G401 (cell line): Measurements from ENCODE around the gene KIF19. TPM values are rescaled to one million over a fixed set of nuclear protein-coding genes. Genes with fewer than 3 reads are reported as not detected.

Source experiments
- DNase-seq: peaks from one replicate; pipeline ENCODE4 v3.0.0-alpha.2; 2015; ENCODE audit warnings: low spot score
- in situ Hi-C: cut with HindIII; loops from 2 replicates; pipeline ENCODE4 v1.10.0; 2016; ENCODE audit warnings: low sequenced_read_pairs, mixed read lengths
- total RNA-seq: library from RNA; depleted of rRNA; stranded (reverse); fragments of >200 nt; shearing (Covaris generic); gene quantifications from 2 replicates; pipeline ENCODE4 v1.2.3, GENCODE V29; 2014

The KIF19 gene
- total RNA-seq, 1 experiment from 2014 or later: not detected

DNA sequence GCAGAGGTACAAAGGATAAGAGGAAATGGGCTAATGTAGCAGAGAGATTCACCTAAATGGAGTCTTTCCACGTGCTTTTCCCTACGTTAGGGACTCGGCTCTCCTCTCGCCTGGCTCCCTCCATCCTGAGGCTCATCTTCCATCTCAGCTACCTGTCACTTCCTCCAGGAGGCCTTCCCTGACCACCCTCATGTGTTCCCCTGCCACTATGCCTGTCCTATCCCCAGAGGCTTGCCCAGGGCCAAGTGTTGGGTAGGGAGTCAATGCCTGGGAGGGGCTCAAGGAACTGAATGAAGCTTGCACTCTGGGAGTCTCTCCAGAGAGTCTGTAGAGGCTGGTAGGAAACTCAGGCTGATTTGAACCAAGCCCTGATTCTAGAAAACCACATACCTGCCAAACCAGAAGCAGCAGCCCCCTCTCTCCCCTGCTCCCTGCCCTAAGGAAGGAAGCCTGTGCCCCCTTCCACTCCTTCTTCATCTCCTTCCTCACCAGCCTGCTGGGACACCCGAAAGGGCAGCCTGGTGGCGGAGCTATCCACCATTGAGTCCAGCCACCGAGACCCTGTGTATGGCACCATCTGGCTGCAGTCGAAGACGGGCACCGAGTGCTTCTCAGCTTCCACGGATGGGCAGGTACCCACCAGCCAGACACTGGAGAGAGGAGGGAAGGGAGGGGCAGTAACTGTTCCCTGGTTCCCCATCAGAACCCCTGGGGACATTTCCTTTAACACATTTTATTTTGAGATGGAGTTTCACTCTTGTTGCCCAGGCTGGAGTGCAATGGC lies 26.6 kb upstream of the KIF19 start:
- DNase-seq: no peak
- in situ Hi-C loops: loop anchor here (10.0 kb wide), 1 partner anchor 45 kb away; no protein-coding TSS in a partner anchor

DNA sequence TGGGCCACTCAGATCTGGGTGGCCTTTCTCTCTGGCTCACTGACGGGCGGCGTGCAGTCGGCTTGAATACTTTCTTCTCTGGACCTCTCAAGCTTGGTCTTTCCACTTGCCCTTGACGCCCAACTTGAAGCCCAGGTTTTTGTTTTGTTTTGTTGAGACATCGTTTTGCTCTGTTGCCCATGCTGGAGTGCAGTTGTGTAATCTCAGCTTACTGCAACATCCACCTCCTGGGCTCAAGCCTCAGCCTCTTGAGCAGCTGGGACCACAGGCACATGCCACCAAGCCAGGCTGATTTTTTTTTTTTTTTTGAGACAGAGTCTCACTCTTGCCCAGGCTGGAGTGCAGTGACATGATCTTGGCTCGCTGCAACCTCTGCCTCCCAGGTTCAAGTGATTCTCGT lies 22.7 kb upstream of the KIF19 start:
- in situ Hi-C loops: no loop called here
- no peak for DNase-seq

DNA sequence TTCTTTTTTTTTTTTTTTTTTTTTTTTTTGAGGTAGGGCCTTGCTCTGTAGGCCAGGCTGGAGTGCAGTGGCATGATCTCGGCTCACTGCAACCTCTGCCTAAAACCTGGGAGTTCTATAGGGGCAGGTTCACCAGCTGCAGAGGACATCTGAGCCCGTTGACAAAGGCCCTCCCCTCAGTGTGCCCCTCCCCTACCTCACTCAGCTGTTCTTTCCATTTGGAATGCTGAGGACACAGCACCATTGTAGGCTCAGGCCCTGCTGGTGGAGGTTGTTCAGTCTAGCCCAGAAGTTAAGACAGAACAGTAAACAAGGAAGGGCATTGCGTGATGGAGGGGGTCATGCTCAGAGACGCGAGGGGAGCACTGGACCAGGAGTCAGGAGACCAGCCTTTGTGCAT lies 21.8 kb upstream of the KIF19 start:
- in situ Hi-C loops: no loop called here
- no peak for DNase-seq

DNA sequence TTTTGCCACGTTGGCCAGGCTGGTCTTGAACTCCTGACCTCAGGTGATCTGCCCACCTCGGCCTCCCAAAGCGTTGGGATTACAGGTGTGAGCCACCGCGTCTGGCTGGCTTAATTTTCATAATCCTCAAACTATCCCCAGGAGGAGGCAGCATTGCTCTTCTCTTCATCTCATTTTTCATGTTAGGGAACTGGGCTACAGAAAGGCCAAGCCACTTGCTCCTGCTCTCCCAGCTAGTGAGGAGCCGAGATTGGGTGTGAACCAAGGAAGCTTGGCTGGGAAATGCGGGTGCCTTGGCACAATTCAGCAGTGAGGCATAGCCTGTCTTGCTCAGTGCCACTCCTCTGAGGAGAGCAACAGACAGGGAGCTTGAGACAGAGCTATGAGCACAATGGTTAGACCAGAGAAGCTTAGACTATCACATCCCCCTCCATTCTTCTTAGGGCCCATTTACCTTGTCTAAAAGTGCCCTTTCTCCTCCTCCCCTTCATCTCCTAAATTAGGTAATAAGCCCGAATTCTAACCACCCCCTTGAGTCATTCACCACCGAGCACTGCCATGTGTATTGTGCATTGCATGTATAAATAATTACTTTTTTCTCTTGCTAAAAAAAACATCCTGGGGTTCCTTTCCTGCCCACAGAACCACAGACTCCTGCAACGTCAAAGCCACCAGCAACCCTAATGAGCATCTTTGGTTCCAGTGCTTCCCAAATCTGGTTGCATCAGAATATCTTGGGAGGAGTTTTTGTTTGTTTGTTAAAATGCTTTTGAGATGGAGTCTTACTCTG lies 20.0 kb upstream of the KIF19 start:
- no peak for DNase-seq
- in situ Hi-C loops: no loop called here

DNA sequence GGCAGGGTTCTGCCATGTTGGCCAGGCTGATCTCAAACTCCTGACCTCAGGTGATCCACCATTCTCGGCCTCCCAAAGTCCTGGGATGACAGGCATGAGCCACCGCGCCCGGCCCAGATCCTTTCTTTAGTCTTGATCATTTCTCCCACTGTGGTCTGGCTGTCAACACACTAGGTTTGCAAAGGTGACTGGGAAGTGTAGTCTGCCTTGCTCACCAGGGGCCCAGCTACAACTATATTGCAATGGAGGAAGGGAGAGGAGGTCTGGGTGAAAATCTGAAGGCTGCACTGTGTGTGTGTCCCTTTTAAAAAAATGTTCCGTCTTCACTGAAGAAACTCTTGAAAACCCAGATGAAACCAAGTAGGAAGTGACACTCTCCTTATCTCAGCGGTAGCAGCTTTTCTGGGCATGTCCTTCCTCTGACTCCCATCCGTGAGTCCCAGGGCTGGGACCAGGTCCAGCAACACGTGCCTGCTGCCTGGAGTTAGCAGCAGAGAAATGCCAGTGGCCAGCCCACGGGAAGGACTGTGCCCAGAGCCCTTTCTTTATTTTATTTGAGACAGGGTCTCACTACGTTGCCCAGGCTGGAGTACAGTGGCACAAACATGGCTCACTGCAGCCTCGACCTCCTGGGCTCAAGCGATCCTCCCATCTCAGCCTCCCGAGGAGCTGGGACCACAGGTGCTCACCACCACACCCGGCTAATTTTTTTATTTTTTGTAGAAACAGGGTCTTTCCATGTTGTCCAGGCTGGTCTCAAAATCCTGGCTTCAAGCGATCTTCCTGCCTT lies 17.8 kb upstream of the KIF19 start:
- in situ Hi-C loops: no loop called here
- DNase-seq: no peak

DNA sequence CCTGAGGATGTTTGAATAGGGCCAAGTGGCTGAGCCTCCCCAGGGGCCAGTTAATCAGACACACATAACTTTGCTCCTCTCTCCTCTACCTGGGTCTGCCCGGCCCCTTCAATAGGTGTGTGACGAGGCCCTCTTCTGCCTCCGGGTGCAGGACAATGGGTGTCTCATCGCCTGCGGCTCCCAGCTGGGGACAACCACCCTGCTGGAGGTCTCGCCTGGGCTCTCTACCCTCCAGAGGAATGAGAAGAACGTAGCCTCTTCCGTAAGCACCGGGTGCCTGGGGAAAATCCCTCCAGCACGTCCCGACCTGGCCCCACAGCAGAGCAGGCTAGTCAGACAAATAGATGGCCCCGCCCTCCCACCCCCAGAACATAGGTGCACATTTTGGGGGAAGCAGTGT lies 16.1 kb upstream of the KIF19 start:
- in situ Hi-C loops: no loop called here
- DNase-seq: no peak

DNA sequence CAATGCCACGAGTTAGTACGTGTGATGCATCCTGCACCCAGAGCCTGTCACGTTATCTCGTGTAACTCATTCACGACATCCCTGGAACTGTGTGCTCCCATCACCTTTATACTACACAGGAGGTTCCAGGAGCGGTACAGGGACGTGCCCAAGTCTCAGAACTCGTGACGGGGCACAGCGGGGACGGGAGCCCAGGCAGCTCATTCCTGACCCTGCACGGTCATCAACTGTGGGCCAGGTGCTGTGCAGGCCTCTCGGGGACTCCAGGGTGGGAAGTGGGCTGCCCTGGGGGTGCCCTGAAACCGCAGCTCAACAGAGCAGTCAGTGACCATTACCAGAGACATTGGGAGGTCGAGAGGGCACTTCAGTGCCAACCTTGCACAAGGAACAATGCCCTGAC lies 11.1 kb upstream of the KIF19 start:
- in situ Hi-C loops: no loop called here
- no peak for DNase-seq

DNA sequence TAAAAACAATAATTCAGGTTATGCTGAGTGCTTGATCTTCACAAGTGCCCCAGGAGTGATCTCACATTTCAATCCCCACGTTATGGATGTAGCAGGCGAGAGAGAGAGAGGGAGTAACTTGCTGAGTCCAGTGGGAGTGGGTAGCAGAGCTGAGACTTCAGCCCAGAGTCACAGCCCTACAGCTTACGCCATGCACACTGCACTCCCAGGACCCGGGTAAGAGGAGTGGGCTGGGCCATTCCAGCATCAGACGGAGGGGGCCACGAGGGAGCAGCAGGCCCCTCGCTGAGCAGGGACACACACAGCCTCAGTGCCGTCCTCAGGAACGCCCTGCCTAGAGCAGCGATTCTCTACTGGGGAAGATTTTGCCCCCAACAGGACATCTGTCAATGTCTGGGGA lies 9.8 kb upstream of the KIF19 start:
- in situ Hi-C loops: no loop called here
- no peak for DNase-seq

DNA sequence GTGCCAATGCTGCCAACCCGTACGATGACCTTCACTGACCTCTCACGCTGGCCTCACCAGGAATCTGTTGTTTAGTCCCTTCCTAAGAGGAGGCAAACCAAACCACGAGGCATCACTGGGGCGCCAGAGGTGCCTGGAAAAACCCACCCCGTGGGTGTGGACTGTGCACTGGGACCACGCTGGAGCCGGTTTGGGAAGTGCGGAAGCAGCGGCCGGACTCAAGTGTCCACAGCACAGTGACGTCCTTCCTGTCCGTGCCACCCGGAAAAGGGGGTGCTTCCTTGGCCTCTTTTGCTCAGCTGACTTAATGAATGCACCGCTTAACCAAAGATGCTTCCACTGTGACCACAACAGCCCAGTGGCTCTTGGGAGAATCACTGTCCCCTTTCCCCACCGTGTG lies 9.0 kb upstream of the KIF19 start:
- in situ Hi-C loops: no loop called here

DNA sequence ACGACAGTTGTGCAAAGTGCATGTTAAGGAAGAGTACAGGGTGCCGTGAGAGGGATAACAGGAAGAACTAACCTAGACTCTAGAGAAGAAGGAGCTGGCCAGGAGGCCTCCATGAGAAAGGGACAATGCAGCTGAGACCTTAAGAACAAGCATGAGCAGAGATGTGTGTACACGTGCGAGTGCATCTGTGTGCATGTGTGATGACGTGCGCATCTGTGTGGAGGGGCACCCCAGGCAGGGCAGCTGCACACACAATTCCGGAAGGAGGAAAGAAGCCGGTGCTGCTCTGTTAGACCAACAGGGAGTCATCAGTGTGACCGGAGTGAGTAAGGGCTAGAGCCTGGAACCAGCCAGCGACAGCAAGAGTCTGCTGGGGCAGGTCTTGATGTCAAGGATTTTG lies 7.6 kb upstream of the KIF19 start:
- DNase-seq: no peak
- in situ Hi-C loops: no loop called here

More for the DNA sequence above, 9.0 kb upstream of the KIF19 start:
- DNase-seq: no peak

DNA sequence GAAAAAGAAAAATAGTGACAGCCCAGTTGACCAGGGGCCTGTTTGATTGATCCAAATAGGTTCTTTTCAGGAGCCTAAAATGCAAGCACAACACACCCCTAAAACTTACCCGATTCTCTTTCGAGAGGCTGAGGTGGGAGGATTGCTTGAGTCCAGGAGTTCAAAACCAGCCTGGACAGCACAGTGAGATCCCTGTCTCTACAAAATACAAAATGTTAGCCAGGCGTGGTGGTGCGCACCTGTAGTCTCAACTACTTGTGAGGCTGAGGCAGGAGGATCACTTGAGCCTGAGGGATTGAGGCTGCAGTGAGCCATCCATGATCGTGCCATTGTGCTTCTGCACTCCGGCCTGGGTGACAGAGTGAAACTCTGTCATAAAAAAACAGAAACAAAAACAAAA lies 1.5 kb upstream of the KIF19 start:
- DNase-seq: no peak
- in situ Hi-C loops: no loop called here

DNA sequence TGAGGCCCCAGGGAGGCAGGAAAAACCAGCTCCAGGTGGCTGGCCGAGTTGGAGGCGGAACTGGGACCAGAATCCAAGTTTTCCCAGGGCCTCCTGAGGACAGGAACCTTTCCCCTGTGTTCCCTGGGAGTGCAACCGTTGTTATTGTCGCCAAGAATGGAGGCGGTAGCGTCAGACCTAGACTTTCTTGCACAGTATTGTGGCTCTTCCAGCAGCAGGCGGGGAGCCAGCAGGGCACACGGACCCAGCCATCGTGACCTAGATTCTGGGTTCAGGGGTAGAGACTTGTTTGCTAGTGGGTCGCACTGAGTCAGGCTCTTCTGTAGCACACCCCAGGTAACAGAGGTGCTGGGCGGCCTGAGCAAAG lies 667 bp upstream of the KIF19 start:
- in situ Hi-C loops: no loop called here

DNA sequence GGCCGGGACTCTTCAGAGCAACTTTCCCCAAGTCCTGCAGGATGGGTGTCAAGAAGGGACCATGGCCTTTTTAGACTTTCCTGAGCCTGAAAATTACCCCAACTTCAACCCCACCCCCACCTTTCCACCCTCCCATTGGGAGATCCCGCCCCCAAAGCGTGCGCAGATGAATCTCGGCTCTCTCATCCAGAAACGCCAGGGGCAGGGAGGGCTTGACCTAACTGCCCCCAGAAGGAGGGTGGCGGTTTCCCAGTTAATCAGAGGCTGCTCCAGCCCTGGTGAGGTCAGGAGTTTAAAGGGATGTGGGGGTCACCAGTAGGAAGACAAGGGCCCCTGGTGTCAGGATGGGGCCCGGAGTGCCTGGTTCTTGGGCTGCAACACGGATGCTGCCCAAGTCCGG lies 480 bp downstream of the KIF19 start:
- in situ Hi-C loops: no loop called here
- no peak for DNase-seq

More for the DNA sequence above, 667 bp upstream of the KIF19 start:
- peak; percentile 36 for DNase-seq

DNA sequence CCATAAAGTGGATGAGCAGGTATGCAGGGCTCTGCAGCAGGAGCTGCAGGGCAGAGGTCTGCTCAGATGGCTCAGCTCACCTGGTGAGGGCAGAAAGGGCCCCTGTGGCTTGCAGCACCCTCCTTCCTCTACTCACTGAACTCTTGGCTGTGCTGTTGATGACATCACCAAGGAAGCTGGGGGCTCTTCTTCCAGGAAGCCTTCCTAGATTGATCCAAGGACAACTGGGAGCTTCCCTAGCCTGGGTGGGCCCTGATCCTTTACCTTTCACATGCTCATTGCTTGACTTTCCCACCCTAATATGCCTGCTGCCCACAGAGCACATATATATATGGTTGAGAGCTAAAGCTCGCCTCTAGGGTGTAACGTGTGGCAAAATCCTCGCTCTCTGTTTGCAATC lies 2.5 kb downstream of the KIF19 start:
- in situ Hi-C loops: no loop called here
- DNase-seq: no peak

DNA sequence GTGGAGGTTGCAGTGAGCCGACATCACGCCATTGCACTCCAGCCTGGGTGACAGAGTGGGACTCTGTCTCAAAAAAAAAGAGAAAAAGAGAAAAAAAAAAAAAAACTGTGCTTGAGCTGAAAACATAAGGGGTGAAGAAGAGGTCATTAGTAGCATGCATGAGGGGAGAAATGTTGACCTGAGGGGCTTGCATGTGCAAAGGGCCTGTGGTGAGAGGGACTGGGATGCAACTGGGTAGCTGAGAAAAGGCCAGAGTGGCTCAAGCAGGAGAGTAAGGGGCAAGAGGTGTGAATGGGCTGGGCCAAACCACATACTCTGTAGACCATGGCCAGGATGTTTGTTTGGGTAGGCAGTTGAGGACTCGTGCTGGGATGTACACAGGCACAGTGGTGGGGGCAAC lies 3.4 kb downstream of the KIF19 start:
- DNase-seq: no peak
- in situ Hi-C loops: no loop called here

DNA sequence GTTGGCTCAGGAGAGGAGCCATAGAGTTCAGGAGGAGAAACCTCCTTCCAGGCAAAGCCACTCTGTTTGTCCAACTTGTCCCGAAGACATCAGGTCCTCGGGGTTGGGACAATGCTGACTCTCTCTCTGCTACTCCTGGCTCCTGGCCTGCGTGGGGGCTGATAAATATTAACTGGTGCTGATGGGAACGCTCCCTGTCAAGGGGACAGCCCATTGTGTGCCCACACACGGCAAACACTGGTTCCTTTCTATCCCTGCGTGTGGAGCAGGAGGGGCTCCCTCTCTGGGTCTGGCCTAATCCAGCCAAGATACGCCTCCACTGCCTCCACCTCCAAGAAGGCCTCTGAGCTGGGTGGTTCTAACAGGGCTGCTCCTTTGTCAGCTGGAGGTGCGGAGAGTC lies 4.4 kb downstream of the KIF19 start:
- no peak for DNase-seq
- in situ Hi-C loops: no loop called here

DNA sequence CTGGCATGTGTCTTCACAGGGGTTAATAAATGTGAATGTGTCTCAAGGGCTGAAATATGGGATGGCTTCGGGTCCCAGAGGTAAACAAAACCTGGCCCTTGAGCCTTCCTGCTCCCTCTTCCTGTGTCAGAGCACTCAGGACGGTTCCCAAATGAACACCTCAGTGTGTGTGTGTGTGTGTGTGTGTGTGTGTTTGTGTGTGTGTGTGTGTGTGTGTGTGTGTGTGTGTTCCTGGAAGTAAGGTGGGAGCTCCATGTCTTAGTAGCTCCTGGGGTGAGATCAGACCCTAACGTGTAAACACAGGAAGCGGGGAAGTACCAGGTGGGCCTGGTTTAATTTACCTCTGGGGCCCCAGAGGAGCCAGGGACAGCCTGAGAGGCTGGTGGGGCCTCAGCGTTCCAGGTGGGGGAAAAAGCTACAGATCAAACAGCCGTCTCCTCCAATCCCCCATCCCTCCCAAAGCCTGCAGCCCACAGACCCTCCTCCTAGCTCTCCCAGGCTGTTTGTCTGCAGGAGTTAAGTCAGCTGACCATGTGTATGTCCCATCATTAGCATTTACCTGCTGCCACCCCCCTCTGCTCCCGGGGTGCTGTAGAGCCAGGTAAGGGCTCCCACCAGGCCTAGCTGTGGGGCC lies 6.1 kb downstream of the KIF19 start:
- in situ Hi-C loops: no loop called here
- no peak for DNase-seq

DNA sequence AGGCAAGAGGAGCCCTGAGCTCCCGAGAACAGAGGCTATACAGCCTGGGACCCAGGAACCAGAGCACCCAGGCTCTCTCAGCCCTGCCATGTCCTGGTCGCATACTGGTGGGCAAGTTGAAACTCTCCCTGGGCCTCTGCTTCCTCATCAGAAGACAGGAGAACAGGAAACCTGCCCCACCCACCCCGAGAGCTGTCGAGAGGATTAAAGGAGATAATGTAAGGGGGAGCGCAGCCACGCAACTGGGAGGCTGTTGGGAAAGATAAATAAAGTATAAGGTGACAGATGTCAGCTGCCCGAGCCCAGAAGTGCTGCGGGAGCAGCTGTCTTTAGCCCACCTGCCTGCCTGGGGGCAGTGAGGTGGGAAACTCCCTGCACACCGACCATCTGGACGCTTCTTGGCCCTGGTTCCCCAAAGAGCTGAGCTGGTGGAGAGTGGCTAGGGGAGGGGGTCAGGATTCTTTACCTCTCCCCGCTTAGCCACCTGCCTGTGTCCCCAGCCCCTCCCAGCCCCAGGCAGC lies 6.8 kb downstream of the KIF19 start:
- in situ Hi-C loops: no loop called here

DNA sequence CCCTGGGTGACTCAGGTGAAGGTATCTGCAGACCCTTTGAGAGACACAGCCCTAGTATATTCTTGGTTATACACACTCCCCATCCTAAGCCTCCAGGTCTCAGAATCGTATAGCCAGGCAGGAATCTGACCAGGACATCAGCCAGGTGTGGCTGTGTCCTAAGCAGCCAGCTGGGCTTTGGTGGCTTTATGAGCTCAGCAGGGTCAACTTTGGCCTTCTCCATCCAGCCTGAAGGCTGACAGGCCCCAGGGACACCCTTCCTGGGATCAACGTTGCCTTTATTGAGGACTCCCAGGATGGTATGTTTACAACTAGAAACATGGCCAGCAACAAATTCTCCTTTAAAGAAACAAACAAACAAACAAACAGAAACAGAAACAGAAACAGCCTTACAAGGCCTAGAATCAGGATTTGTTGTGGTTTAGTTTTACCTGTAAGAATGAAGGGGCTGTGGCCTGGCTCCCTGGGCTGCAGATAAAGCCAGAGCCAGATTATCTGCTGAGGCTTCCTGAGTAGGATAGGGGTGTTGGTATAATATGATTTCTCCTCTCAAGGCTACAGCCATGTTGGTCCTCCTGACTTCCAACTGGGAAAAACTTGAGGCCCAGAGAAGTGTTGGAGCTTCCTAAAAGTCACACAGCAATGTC lies 8.5 kb downstream of the KIF19 start:
- in situ Hi-C loops: no loop called here
- no peak for DNase-seq

More for the DNA sequence above, 6.8 kb downstream of the KIF19 start:
- DNase-seq: no peak
